ENCODE measurements around the gene HS3ST4. TPM values are rescaled to one million over a fixed set of nuclear protein-coding genes. Genes with fewer than 3 reads are reported as not detected.

Gene HS3ST4
- total RNA-seq, 1 donor from 2014 or later = 1.1 TPM

DNA sequence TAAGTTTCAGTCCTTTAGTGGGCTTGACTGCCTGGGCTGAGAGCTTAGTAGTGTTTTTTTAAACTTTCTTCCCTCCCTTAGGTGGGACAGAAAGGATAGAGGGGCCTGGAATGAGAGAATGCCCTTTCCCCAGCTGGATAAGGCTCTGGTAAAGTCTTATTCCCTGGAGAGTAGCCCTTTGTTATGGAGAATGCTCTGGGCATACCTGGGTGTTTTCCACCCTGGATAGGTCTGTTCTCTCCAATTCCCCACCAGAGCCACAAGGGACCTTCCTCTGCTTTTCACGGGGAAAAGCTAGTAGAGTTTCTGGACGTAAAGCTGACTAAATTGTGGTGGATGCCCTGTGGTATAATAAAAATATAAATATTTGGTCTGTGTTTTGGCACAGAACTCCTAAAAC is 164.1 kb downstream of the HS3ST4 start:
- no peaks in the 10 kb centered on the region for H3K36me3 Mint-ChIP-seq (ENCODE audit: unreplicated experiment)
- H3K4me1 Mint-ChIP-seq (ENCODE audit: low read depth, unreplicated experiment) = no peaks in the 10 kb centered on the region
- TF ChIP-seq CTCF (IDR thresholded peaks at IDR 0.05; ENCODE audit: partially characterized antibody, unreplicated experiment) = no peak
- H3K9me3 Mint-ChIP-seq (ENCODE audit: unreplicated experiment) = peaks cover 7% of the 10 kb centered on the region
- H3K27me3 Mint-ChIP-seq (ENCODE audit: unreplicated experiment) = no peaks in the 10 kb centered on the region
- DNase-seq = no peak
- H3K27ac Mint-ChIP-seq (ENCODE audit: unreplicated experiment) = no peak overlapping the region
- no peak overlapping the region for H3K4me3 Mint-ChIP-seq (ENCODE audit: unreplicated experiment)

DNA sequence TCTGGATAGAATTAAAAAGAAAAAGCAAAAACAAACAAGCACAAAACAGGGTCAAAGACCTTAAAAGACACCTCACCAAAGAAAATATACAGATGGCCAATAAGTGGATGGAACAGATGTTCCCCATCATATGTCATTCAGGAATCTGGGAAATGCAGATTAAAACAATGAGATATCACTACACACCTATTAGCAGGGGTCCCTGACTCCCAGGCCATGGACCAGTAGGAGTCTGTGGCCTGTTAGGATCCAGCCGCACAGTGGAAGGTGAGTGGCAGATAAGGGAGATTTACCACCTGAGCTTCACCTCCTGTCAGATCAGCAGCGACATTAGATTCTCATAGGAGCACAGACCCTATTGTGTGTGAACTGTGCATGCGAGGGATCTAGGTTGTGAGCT is 167.9 kb downstream of the HS3ST4 start:
- H3K36me3 Mint-ChIP-seq (ENCODE audit: unreplicated experiment) = peaks cover 5% of the 10 kb centered on the region
- no peaks in the 10 kb centered on the region for H3K4me1 Mint-ChIP-seq (ENCODE audit: low read depth, unreplicated experiment)
- no peak for DNase-seq
- no peak for TF ChIP-seq CTCF (IDR thresholded peaks at IDR 0.05; ENCODE audit: partially characterized antibody, unreplicated experiment)
- H3K4me3 Mint-ChIP-seq (ENCODE audit: unreplicated experiment) = no peak overlapping the region
- H3K9me3 Mint-ChIP-seq (ENCODE audit: unreplicated experiment) = peaks cover 4% of the 10 kb centered on the region
- no peaks in the 10 kb centered on the region for H3K27me3 Mint-ChIP-seq (ENCODE audit: unreplicated experiment)
- H3K27ac Mint-ChIP-seq (ENCODE audit: unreplicated experiment) = no peak overlapping the region

DNA sequence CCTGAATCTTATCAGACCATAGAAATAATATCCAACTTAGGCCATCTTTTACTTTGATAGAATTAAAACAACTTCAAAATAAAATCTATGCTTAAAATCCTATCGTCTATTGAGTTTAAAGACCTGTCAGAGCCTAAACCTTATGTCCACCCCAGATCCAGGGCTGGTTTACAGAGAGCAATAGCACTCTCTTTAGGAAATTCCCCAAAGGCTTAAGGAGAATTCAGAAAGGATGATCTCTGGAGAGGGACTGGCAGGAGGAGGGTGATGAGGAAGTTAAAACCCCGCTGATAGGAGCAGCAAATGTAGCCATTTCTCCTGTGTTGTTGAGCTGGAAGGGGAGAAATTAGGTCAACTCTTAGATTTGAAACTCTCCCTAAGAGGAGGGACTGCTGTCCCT is 175.3 kb downstream of the HS3ST4 start:
- DNase-seq = no peak
- peaks cover 2% of the 10 kb centered on the region for H3K27me3 Mint-ChIP-seq (ENCODE audit: unreplicated experiment)
- no peak for TF ChIP-seq CTCF (IDR thresholded peaks at IDR 0.05; ENCODE audit: partially characterized antibody, unreplicated experiment)
- H3K27ac Mint-ChIP-seq (ENCODE audit: unreplicated experiment) = peak overlapping the region; percentile 14
- no peak overlapping the region for H3K4me3 Mint-ChIP-seq (ENCODE audit: unreplicated experiment)
- peaks cover 5% of the 10 kb centered on the region for H3K9me3 Mint-ChIP-seq (ENCODE audit: unreplicated experiment)
- H3K36me3 Mint-ChIP-seq (ENCODE audit: unreplicated experiment) = peaks cover 5% of the 10 kb centered on the region
- H3K4me1 Mint-ChIP-seq (ENCODE audit: low read depth, unreplicated experiment) = peaks cover 26% of the 10 kb centered on the region

GRCh38 chr16:25868106-25868505 is 176.3 kb downstream of the HS3ST4 start:
- peaks cover 5% of the 10 kb centered on the region for H3K36me3 Mint-ChIP-seq (ENCODE audit: unreplicated experiment)
- DNase-seq = peak; percentile 23
- no peak for TF ChIP-seq CTCF (IDR thresholded peaks at IDR 0.05; ENCODE audit: partially characterized antibody, unreplicated experiment)
- peak overlapping the region; percentile 84 for H3K4me3 Mint-ChIP-seq (ENCODE audit: unreplicated experiment)
- H3K27ac Mint-ChIP-seq (ENCODE audit: unreplicated experiment) = peak overlapping the region; percentile 97
- peaks cover 2% of the 10 kb centered on the region for H3K27me3 Mint-ChIP-seq (ENCODE audit: unreplicated experiment)
- peaks cover 26% of the 10 kb centered on the region for H3K4me1 Mint-ChIP-seq (ENCODE audit: low read depth, unreplicated experiment)
- peaks cover 5% of the 10 kb centered on the region for H3K9me3 Mint-ChIP-seq (ENCODE audit: unreplicated experiment)

DNA sequence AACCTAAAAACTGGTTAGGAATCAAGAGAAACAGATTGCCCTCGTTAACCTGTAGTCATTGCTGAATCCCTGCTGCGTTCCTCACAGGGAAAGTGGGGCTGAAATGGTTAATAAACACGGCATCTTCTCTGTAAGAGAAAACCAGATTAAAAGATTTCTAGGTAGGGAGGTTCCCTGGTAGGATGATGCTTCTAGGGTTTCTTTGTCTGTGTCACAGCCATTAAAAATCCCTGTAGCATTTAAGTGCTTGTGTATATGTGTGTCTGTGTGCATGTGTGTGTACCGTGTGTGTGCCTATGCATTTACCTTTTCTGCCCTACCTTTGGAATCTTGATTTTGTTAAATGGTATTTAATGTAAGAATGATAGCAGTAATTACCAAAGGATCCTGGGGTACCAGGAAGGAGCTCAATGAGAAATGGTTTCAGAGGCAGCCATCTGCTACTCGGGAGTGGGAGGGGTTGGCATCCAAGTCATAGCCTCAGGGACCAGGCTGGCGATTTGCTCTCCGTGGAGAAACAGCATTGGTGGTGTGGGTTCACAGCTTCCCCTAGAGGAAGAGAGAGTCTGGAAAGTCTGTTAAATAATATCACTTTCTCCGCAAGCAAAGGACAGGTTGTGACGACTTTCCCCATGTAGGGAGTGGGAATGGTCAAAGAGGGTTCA is 177.1 kb downstream of the HS3ST4 start:
- Mint-ChIP-seq H3K4me3 (ENCODE audit: unreplicated experiment) (peak overlapping the region; percentile 84), H3K27me3 (ENCODE audit: unreplicated experiment) (peaks cover 2% of the 10 kb centered on the region), H3K9me3 (ENCODE audit: unreplicated experiment) (peaks cover 7% of the 10 kb centered on the region), H3K36me3 (ENCODE audit: unreplicated experiment) (peaks cover 4% of the 10 kb centered on the region), H3K27ac (ENCODE audit: unreplicated experiment) (peak overlapping the region; percentile 97), H3K4me1 (ENCODE audit: low read depth, unreplicated experiment) (peaks cover 26% of the 10 kb centered on the region)
- TF ChIP-seq CTCF (IDR thresholded peaks at IDR 0.05; ENCODE audit: partially characterized antibody, unreplicated experiment) = no peak
- peak; percentile 65 for DNase-seq

All from glutamatergic neuron (in vitro differentiated cells).